Cerebellar cortex (tissue), 1 donor: ENCODE measurements around the gene CHST8.

ENCODE experiments used
- DNase-seq: peaks from one replicate; pipeline ENCODE4 v3.0.0-alpha.2; 2015; ENCODE audit warnings: low spot score

The CHST8 gene

DNA sequence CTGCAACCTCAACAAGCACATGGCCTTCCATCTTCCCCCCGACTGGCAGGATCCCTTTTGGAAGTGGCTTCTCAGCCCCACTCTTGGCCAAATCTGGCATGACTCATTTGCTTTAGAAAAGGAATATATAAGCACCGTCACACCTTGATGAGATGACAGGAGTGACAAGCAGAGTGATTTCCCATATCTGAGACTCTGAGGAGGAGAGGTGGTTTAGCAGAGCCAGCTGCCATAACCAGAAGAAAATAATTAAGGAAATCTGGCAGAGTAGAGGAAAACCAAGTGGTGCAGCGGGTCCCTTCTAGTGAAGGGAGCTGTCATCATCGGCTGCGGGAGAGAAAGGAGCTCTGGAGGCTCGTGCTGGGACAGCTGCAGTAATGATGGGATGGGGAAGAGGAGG is 147.5 kb downstream of the CHST8 start:
- no peak for DNase-seq

DNA sequence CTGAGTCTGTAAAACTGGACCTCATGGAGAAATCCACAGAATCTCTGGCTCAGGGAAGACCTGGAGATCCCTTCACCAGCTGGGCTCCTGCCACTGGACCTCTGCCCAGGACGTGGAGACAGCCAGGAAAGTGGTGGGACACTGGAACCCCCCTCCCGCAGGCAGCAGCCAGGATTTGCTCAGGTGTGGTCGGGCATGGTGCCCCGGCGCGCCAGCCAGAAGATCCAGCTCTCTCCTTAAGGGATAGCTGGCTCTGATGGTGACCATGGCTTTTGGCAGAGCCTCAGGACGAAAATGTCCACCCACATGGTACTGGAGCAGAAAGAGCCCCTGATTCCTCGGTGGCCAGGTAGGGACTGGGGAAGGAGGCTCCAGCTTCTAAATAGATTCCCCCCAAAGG is 148.4 kb downstream of the CHST8 start:
- peak; percentile 18 for DNase-seq

DNA sequence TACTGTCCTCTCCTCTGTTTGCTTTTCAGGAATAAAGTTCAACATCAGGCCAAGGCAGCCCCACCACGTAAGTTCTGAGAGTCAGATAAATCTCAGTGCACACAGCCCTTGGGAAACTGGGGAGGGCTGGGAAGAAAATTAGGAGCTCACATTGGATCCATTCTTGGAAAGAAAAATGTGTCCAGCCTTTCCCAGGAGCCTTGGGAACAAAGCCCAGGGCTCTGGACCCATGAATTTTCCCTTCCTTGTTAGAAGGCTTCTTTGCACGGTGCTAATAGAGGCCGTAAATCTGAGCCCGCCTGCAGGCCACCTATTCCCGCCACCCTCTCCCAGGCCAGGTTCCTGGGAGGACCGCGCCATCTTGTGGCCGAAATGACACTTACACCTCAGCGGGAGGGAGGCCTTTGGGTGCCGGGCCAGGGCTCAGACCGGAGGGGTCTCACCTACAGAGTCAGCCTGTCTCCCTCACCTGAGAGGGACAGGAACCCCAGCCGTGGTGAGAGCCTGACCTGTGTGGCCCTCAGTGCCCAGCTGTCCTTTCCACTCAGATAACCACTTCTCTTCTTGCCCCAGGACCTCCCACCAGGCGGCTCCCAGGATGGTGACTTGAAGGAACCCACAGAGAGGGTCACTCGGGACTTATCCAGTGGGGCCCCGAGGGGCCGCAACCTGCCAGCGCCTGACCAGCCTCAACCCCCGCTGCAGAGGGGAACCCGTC is 149.8 kb downstream of the CHST8 start:
- peak; percentile 80 for DNase-seq

DNA sequence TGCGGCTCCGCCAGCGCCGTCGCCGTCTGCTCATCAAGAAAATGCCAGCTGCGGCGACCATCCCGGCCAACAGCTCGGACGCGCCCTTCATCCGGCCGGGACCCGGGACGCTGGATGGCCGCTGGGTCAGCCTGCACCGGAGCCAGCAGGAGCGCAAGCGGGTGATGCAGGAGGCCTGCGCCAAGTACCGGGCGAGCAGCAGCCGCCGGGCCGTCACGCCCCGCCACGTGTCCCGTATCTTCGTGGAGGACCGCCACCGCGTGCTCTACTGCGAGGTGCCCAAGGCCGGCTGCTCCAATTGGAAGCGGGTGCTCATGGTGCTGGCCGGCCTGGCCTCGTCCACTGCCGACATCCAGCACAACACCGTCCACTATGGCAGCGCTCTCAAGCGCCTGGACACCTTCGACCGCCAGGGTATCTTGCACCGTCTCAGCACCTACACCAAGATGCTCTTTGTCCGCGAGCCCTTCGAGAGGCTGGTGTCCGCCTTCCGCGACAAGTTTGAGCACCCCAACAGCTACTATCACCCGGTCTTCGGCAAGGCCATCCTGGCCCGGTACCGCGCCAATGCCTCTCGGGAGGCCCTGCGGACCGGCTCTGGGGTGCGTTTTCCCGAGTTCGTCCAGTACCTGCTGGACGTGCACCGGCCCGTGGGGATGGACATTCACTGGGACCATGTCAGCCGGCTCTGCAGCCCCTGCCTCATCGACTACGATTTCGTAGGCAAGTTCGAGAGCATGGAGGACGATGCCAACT is 150.5 kb downstream of the CHST8 start:
- DNase-seq: no peak

- no peak for DNase-seq
These were observed 151.1 kb downstream of the CHST8 start for GRCh38 chr19:33772858-33773180.

DNA sequence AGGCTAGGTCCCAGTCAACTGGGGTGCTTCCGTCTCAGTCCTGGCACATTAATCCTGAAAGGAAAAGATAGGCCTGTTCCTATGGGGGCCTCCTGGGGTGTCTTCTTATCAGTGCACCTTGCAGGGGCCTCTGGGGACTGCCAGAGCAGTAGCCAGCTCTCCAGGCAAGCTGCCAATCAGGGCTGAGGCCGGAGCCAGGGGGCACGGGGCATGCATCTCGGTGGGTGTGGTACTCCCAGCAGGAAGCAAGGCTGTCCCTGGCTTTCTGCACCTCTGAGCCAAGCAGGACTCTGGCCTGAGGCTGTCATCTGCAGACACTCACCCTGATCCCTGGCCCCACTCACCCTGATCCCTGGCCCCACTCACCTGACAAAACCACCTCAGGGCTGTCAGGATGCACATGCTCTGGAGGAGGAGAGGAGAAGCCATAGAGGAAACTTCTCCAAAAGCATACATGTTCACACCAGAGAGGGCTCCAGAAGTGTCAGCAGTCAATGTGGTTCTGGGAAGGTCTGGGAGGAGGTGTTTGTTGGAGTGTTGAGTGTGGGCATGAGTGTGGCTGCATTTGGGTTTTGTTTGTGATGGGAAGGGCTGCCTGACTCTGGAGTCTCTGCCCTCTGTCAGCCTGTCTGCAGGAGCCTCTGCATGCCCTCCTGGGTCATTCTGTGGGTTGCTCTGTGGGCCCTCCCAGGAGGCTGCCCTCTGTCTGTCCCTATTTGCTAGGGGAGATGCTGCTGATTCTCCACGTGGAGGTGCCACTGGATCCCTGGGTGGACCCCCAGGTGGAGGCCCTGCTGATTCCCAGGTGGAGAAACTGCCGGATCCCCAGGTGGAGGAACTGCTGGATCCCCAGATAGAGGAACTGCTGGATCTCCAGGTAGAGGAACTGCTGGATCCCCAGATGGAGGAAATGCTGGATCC is 152.2 kb downstream of the CHST8 start:
- DNase-seq: no peak

DNA sequence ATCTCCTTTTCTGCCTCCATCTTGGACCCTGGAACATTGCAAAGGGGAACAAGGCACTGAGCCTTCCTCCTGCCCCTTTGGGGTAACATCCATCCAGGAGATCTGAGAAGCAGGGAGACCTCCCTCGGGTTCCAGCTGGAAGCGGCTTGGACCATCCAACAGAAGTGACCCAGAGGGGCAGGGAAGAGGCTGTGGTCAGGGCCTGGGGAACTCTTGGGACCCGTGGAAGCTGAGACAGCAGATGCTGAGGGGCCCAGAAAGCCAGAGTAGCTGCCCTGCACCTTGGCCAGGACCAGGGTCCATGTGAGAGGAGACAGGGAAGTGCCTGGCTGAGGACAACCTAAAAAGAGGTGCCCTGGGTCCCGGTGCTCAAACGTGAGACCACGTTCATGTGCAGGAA is 153.0 kb downstream of the CHST8 start:
- no peak for DNase-seq

GRCh38 chr19:33775731-33776487 is 154.2 kb downstream of the CHST8 start:
- DNase-seq: no peak

DNA sequence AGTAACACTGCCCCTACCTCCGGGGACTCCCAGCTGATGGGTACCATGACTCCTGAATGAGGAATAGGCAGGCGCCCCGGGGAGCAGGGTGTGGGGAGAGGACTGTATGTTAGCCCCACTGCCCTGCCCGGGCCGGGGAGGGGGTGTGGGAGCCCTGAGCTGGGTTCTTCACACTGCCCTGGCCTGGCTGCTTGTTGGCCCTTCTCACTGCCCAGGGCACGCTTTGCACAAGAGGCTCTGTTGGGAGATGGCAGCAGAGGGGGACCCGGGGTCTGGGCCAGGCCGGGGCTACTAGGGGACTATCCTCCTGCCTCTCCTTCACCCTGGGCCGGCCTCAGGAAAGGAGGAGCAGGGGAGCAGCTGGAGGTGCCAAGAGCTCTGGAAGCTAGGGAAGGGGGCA is 155.6 kb downstream of the CHST8 start:
- DNase-seq: no peak

- no peak for DNase-seq
These were observed 156.0 kb downstream of the CHST8 start for GRCh38 chr19:33777753-33778088.

- DNase-seq: peak; percentile 69
These were observed 156.5 kb downstream of the CHST8 start for GRCh38 chr19:33778089-33778791.

DNA sequence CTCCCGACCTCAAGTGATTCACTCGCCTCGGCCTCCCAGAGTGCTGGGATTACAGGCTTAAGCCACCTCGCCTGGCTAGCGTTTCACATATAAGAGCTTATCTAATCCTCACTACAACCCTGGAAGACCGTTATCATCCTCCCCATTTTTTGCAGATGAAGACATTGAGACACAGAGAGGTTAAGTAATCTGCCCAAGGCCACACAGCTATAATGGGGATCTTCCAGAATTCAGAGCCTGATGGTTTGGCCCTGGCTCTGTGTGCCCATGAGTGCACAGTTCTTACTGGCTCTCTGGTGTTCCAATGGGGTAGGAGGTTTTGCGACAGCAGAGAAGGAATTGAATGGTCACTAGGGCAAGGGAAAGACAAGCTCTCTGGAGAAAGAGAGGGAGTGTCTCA is 158.1 kb downstream of the CHST8 start:
- DNase-seq: no peak

DNA sequence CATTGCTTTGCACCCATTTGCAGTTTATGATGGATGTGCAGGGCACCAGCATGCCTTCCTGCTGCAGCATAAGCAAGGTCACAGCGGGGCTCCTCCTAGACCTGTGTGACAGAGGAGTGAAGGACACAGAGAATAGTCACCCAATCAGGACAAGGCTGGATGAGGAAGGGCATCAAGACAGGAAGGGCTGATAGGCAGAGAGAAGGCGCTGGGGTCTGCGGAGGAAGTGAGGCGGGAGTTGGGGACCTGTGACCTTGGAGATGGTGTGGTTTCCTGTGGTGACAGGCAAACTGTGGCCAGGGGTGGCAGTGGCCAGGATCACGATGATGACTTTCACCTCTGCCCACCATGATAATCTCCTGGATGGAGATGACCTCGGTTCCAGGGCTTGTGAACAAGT is 158.5 kb downstream of the CHST8 start:
- DNase-seq: no peak

- no peak for DNase-seq
These were observed 159.0 kb downstream of the CHST8 start for GRCh38 chr19:33780746-33781145.

GRCh38 chr19:33781415-33781935 is 159.7 kb downstream of the CHST8 start:
- DNase-seq: no peak

DNA sequence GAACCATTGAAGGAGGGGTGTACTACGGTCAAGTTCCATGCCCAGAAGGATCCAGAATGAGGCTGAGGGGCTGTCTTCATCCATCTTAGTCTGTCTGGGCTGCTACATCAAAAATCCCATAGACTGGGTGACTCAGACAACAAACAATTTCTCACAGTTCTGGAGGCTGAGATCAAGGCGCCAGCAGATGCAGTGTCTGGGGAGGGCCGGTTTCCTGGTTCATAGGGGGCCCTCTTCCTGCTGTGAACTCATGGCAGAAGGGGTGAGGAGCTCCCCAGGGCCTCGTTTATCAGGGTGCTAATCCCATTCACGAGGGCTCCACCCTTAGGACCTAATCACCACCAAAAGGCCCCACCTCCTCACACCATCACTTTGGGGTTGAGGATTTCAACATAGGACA is 160.2 kb downstream of the CHST8 start:
- no peak for DNase-seq

GRCh38 chr19:33784432-33784831 is 162.7 kb downstream of the CHST8 start:
- DNase-seq: no peak

DNA sequence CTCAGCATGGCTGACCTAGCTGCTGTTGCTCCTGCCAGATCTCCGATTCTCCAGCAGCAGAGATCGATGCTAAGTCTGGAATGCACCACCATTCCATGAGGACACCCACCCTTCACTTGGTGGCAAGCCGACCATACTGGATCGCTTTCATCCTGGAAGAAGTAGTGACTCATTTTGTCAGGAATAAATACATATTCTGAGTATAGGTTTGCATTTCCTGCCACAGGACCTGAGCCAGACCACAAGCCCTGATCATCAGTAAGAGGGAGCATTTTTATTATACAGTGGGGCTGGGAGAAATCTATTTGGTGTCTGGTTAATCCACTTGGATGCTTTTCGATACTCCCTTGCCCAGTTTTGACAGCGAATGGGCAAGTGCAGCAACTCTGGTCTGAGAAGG is 164.0 kb downstream of the CHST8 start:
- DNase-seq: no peak

DNA sequence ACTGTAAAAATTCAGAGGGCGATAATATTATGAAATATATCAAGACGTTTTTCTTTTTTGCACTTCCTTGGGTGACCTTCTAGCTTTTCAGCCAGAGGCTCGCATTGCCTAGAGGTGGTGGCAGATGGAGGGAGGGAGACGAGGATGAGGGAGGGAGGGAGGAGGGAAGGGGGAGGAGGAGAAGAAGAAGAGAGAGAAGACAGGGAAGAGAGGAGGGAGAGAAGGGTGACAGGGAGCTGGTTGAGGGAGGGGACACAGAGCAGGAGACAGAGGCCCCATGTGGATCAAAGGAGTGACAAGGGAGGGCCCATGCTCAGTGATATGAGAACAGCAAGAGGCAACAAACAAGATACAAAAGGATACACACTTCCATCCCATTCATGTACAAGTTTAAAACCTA is 166.9 kb downstream of the CHST8 start:
- DNase-seq: no peak

DNA sequence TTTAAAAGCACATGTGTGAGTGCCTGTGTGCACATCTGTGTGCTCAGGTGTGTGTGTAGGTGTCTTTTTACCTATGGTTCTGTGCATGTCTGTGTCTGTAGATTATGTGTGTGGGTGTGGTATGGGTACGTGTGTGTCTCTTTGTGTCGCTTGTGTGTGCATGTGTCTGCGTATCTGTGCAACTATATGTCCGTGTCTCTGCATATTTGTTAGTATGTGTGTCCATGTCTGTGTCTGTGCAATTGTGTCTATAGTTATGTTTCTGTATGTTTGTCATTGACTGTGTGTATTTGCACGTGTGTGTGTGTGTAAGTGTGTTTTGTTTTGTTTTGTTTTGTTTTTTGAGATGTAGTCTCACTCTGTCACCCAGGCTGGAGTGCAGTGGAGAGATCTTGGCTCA is 167.6 kb downstream of the CHST8 start:
- no peak for DNase-seq

DNA sequence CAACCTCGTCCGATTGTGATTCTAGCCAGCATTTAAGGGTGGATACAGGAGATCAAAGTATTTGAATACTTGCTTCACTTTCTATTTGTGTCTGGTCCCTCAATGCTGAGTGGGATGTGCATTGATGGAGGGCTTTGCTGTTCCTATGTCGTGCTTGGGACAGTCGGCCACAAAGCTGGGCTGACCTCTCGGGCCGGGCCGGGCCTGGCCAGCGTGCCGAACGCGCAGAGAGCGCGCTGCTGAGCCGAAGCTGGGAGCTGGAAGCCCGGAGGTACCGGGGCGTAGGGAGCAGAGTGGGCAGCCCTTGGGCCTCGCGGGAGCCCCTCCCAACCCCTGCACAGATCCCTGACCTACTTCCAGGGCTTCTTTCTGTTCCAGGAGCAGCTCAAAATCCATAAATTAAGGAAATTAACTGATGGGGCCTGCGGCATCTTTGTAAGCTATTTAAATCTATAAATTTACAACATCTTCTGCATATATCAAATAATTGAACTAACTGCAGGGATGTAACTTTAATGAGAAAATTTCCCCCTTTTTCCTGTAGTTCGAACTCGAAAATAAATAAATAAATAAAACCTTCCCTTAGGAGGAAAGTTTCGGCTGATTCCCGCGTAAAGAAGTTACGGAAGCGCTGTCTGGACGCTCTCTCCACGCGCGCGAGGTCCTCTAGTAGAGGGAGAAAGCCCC is 173.1 kb downstream of the CHST8 start:
- DNase-seq: peak; percentile 23
